ENCODE data around the gene PPP1R37.

The PPP1R37 gene

GRCh38 chr19:45091031-45091923 is 1.7 kb upstream of the PPP1R37 start:
- peak; percentile 96 for DNase-seq (ENCODE audit: low spot score)
- TF ChIP-seq CTCF (conservative IDR thresholded peaks at IDR 0.05; ENCODE audit: low read depth), result no peak
- peak overlapping the region; percentile 93 for H3K27ac ChIP-seq
- ChIA-PET CTCF (no interaction called here), POLR2A (ENCODE audit: low non-redundant PET) (interaction anchor here (0.6 to 0.9 kb wide), 2 partner anchors 10 to 35 kb away, joined by 4 read pairs; no protein-coding TSS in a partner anchor)

- peak overlapping the region; percentile 93 for H3K27ac ChIP-seq
- no peak for DNase-seq (ENCODE audit: low spot score)
- TF ChIP-seq CTCF (conservative IDR thresholded peaks at IDR 0.05; ENCODE audit: low read depth), result no peak
- CTCF ChIA-PET, result interaction anchor here (1.2 kb wide), 1 partner anchor 35 kb away, joined by 6 read pairs; no protein-coding TSS in a partner anchor
- POLR2A ChIA-PET (ENCODE audit: low non-redundant PET), result no interaction called here
Observed at GRCh38 chr19:45094137-45094536, 1.2 kb downstream of the PPP1R37 start.

- CTCF ChIA-PET, result interaction anchor here (0.6 to 1.2 kb wide), 2 partner anchors 35 to 41 kb away, joined by 4 to 6 read pairs; no protein-coding TSS in a partner anchor
- H3K27ac ChIP-seq, result peak overlapping the region; percentile 93
- no peak for TF ChIP-seq CTCF (conservative IDR thresholded peaks at IDR 0.05; ENCODE audit: low read depth)
- DNase-seq (ENCODE audit: low spot score), result no peak
- POLR2A ChIA-PET (ENCODE audit: low non-redundant PET), result no interaction called here
Observed at GRCh38 chr19:45094707-45095106, 1.7 kb downstream of the PPP1R37 start.

GRCh38 chr19:45095496-45096413 is 2.8 kb downstream of the PPP1R37 start:
- POLR2A ChIA-PET (ENCODE audit: low non-redundant PET), result no interaction called here
- DNase-seq (ENCODE audit: low spot score), result no peak
- peak overlapping the region; percentile 93 for H3K27ac ChIP-seq
- TF ChIP-seq CTCF (conservative IDR thresholded peaks at IDR 0.05; ENCODE audit: low read depth), result no peak
- CTCF ChIA-PET, result interaction anchor here (0.6 kb wide), 1 partner anchor 40 kb away, joined by 4 read pairs; no protein-coding TSS in a partner anchor

GRCh38 chr19:45096700-45097099 is 3.7 kb downstream of the PPP1R37 start:
- ChIA-PET POLR2A (ENCODE audit: low non-redundant PET) (no interaction called here), CTCF (interaction anchor here (0.6 kb wide), 1 partner anchor 47 kb away, joined by 5 read pairs; no protein-coding TSS in a partner anchor)
- TF ChIP-seq CTCF (conservative IDR thresholded peaks at IDR 0.05; ENCODE audit: low read depth), result no peak
- peak overlapping the region; percentile 93 for H3K27ac ChIP-seq
- no peak for DNase-seq (ENCODE audit: low spot score)

GRCh38 chr19:45097450-45097775 is 4.4 kb downstream of the PPP1R37 start:
- CTCF ChIA-PET, result no interaction called here
- peak overlapping the region; percentile 93 for H3K27ac ChIP-seq
- no peak for DNase-seq (ENCODE audit: low spot score)
- POLR2A ChIA-PET (ENCODE audit: low non-redundant PET), result no interaction called here
- TF ChIP-seq CTCF (conservative IDR thresholded peaks at IDR 0.05; ENCODE audit: low read depth), result no peak
